H9 (cell line): ENCODE data around the gene STARD3. TPM values are rescaled to one million over a fixed set of nuclear protein-coding genes. Genes with fewer than 3 reads are reported as not detected.

Experiments
- DNase-seq: peaks from one replicate; pipeline ENCODE4 v3.0.0-alpha.2; 2017
- H2AFZ ChIP-seq: one replicate; pipeline ENCODE4 v1.6.1; 2013; ENCODE audit warnings: mild to moderate bottlenecking, low read length, control low read depth, moderate library complexity
- H2AK5ac ChIP-seq: 2 replicates; pipeline ENCODE4 v1.6.1; 2013; ENCODE audit warnings: low read length, control low read depth, mixed read lengths; ENCODE audit not compliant: insufficient read length
- H2BK120ac ChIP-seq: one replicate; pipeline ENCODE4 v1.6.1; 2013; ENCODE audit warnings: low read depth, mild to moderate bottlenecking, low read length, control low read depth, inconsistent platforms; ENCODE audit not compliant: poor library complexity, severe bottlenecking
- H2BK12ac ChIP-seq: 2 replicates; pipeline ENCODE4 v1.6.1; 2013; ENCODE audit warnings: low read length, control low read depth, mixed read lengths, low read depth; ENCODE audit not compliant: insufficient read length
- H2BK15ac ChIP-seq: 2 replicates; pipeline ENCODE4 v1.6.1; 2013; ENCODE audit warnings: low read depth, low read length, control low read depth
- H2BK20ac ChIP-seq: one replicate; pipeline ENCODE4 v1.6.1; 2013; ENCODE audit warnings: low read depth, mild to moderate bottlenecking, low read length, control low read depth, inconsistent platforms; ENCODE audit not compliant: poor library complexity, severe bottlenecking
- H2BK5ac ChIP-seq: 2 replicates; pipeline ENCODE4 v1.6.1; 2013; ENCODE audit warnings: low read length, control low read depth, mixed read lengths; ENCODE audit not compliant: insufficient read length
- H3K14ac ChIP-seq: 2 replicates; pipeline ENCODE4 v1.6.1; 2013; ENCODE audit warnings: low read length, control low read depth; ENCODE audit not compliant: insufficient read depth
- H3K18ac ChIP-seq: 2 replicates; pipeline ENCODE4 v1.6.1; 2013; ENCODE audit warnings: low read depth, mild to moderate bottlenecking, mixed read lengths, low read length, control low read depth; ENCODE audit not compliant: insufficient read length
- H3K23ac ChIP-seq: 2 replicates; pipeline ENCODE4 v1.6.1; 2013; ENCODE audit warnings: low read length, control low read depth, mixed read lengths, low read depth; ENCODE audit not compliant: insufficient read length
- H3K23me2 ChIP-seq: 2 replicates; pipeline ENCODE4 v1.6.1; 2013; ENCODE audit warnings: low read depth, mild to moderate bottlenecking, mixed read lengths, low read length, control low read depth; ENCODE audit not compliant: insufficient read length, poor library complexity, severe bottlenecking
- H3K27ac ChIP-seq: 2 replicates; pipeline ENCODE4 v1.5.1; 2013; ENCODE audit warnings: low read length, control low read depth, mixed read lengths, low read depth; ENCODE audit not compliant: insufficient read length
- H3K27me3 ChIP-seq: 2 replicates; pipeline ENCODE4 v1.6.1; 2013; ENCODE audit warnings: low read length, control low read depth, inconsistent platforms; ENCODE audit not compliant: insufficient read depth
- H3K4ac ChIP-seq: 2 replicates; pipeline ENCODE4 v1.6.1; 2013; ENCODE audit warnings: low read depth, mild to moderate bottlenecking, control low read depth, inconsistent platforms, low read length, moderate library complexity
- H3K4me1 ChIP-seq: 2 replicates; pipeline ENCODE4 v1.6.1; 2013; ENCODE audit warnings: low read length, control low read depth, inconsistent platforms; ENCODE audit not compliant: insufficient read depth
- H3K4me2 ChIP-seq: 2 replicates; pipeline ENCODE4 v1.6.1; 2013; ENCODE audit warnings: low read length, control low read depth, mixed read lengths; ENCODE audit not compliant: insufficient read length, insufficient read depth
- H3K56ac ChIP-seq: 2 replicates; pipeline ENCODE4 v1.6.1; 2013; ENCODE audit warnings: low read depth, mild to moderate bottlenecking, mixed read lengths, low read length, control low read depth; ENCODE audit not compliant: insufficient read length
- H3K79me1 ChIP-seq: 2 replicates; pipeline ENCODE4 v1.6.1; 2013; ENCODE audit warnings: low read depth, mild to moderate bottlenecking, moderate library complexity, low read length, control low read depth, inconsistent platforms; ENCODE audit not compliant: insufficient read depth, poor library complexity, severe bottlenecking
- H3K79me2 ChIP-seq: 2 replicates; pipeline ENCODE4 v1.6.1; 2013; ENCODE audit warnings: low read length, control low read depth, inconsistent platforms; ENCODE audit not compliant: insufficient read depth
- H3K9ac ChIP-seq: 2 replicates; pipeline ENCODE4 v1.6.1; 2013; ENCODE audit warnings: low read length, control low read depth, mixed read lengths; ENCODE audit not compliant: insufficient read length; ENCODE audit errors: extremely low read depth
- H3K9me3 ChIP-seq: one replicate; pipeline ENCODE4 v1.6.1; 2013; ENCODE audit warnings: low read depth, low read length, inconsistent platforms; ENCODE audit not compliant: control insufficient read depth
- H3T11ph ChIP-seq: one replicate; pipeline ENCODE4 v1.6.1; 2013; ENCODE audit warnings: mild to moderate bottlenecking, low read length, control low read depth, inconsistent platforms
- H4K20me1 ChIP-seq: one replicate; pipeline ENCODE4 v1.6.1; 2013; ENCODE audit not compliant: control insufficient read depth, insufficient read length, insufficient read depth
- H4K5ac ChIP-seq: 2 replicates; pipeline ENCODE4 v1.6.1; 2013; ENCODE audit warnings: low read depth, mild to moderate bottlenecking, mixed read lengths, low read length, control low read depth; ENCODE audit not compliant: insufficient read length
- H4K8ac ChIP-seq: replicated peaks from 2 replicates; pipeline ENCODE4 v1.6.1; 2013; ENCODE audit warnings: low read length, control low read depth, mixed read lengths, low read depth; ENCODE audit not compliant: insufficient read length
- H4K91ac ChIP-seq: 2 replicates; pipeline ENCODE4 v1.6.1; 2013; ENCODE audit warnings: low read depth, mild to moderate bottlenecking, moderate library complexity, mixed read lengths, low read length, control low read depth; ENCODE audit not compliant: insufficient read length
- H3K27ac Mint-ChIP-seq, 3 experiments: 2 replicates in 2 of 3; 3 replicates in 1 of 3; pipeline ENCODE4 v1.8.0; 2020 to 2021; ENCODE audit warnings: mixed read lengths in 3 of 3, mild to moderate bottlenecking in 1 of 3, moderate library complexity in 1 of 3
- H3K27me3 Mint-ChIP-seq: 2 replicates; pipeline ENCODE4 v1.8.0; 2021; ENCODE audit warnings: low read depth, mild to moderate bottlenecking, moderate library complexity, mixed read lengths
- H3K36me3 Mint-ChIP-seq, 3 experiments: 2 replicates in 2 of 3; 3 replicates in 1 of 3; pipeline ENCODE4 v1.8.0; 2020 to 2021; ENCODE audit warnings: low read depth in 3 of 3, mixed read lengths in 3 of 3; ENCODE audit not compliant: insufficient read depth in 1 of 3
- H3K4me1 Mint-ChIP-seq, 2 experiments: 2 replicates each; pipeline ENCODE4 v1.8.0; 2020; ENCODE audit warnings: mixed read lengths in 2 of 2
- H3K4me3 Mint-ChIP-seq, 2 experiments: 2 replicates in 1 of 2; 3 replicates in 1 of 2; pipeline ENCODE4 v1.8.0; 2020 to 2021; ENCODE audit warnings: mild to moderate bottlenecking in 2 of 2, mixed read lengths in 2 of 2, moderate library complexity in 1 of 2
- H3K9me3 Mint-ChIP-seq, 2 experiments: 2 replicates in 1 of 2; 3 replicates in 1 of 2; pipeline ENCODE4 v1.8.0; 2020; ENCODE audit warnings: mild to moderate bottlenecking in 2 of 2, mixed read lengths in 2 of 2, moderate library complexity in 1 of 2
- CTCF ChIP-seq: fragments of 200-600 bp; sonication (generic); conservative IDR thresholded peaks from 3 replicates; pipeline ENCODE4 v1.8.0; 2021; ENCODE audit warnings: antibody characterized with exemption, mild to moderate bottlenecking
- WGBS: extraction: QIAGEN DNeasy Blood & Tissue Kit; methylation state at CpG from one replicate; pipeline ENCODE4 v1.1.7; 2013; ENCODE audit warnings: missing lambda C conversion rate, low lambda C conversion rate, mixed read lengths; ENCODE audit not compliant: insufficient read length; ENCODE audit errors: extremely low coverage; 5-methylcytosine and 5-hydroxymethylcytosine counted together
- total RNA-seq: library from RNA; stranded (reverse); gene quantifications from 2 replicates; pipeline ENCODE4 v1.2.1, GENCODE V29; 2021

STARD3 gene
- total RNA-seq, 1 experiment from 2014 or later, result 51.3 TPM

- Histone ChIP-seq H2AFZ (no peak overlapping the region), H3K4ac (no peak overlapping the region), H3K4me1 (no peaks in the 10 kb centered on the region; the same call in 1 of the 2 replicates), H2BK12ac (no peak overlapping the region), H4K5ac (no peak overlapping the region), H4K20me1 (no peaks in the 10 kb centered on the region), H2BK120ac (no peak overlapping the region), H2BK5ac (no peak overlapping the region), H3K18ac (no peak overlapping the region), H3K14ac (no peak overlapping the region), H3K56ac (no peak overlapping the region), H4K91ac (no peak overlapping the region), H3K79me2 (no peaks in the 10 kb centered on the region), H3T11ph (no peak overlapping the region), H2BK20ac (no peak overlapping the region), H3K9ac (no peak overlapping the region), H2AK5ac (no peak overlapping the region), H4K8ac (no peak overlapping the region), H3K27me3 (peaks cover 94% of the 10 kb centered on the region), H3K9me3 (no peaks in the 10 kb centered on the region), H3K4me2 (peak overlapping the region; percentile 38), H3K27ac (no peak overlapping the region), H3K79me1 (no peaks in the 10 kb centered on the region), H2BK15ac (no peak overlapping the region), H3K23ac (no peak overlapping the region), H3K23me2 (peaks cover 20% of the 10 kb centered on the region)
- no CpG with 5 or more reads among the region's 31 CpGs for WGBS
- H3K27ac Mint-ChIP-seq, result no peak overlapping the region
- H3K4me1 Mint-ChIP-seq, result peaks cover 31 to 62% of the 10 kb centered on the region in 2 experiments
- no peaks in the 10 kb centered on the region; a peak in 1 of 7 replicates for H3K36me3 Mint-ChIP-seq
- H3K9me3 Mint-ChIP-seq, result peaks cover 0 to 4% of the 10 kb centered on the region in 2 experiments; a peak in 1 of 5 replicates
- H3K27me3 Mint-ChIP-seq, result peaks cover 98% of the 10 kb centered on the region
- H3K4me3 Mint-ChIP-seq, result peak overlapping the region; percentile 34 to 76; a peak in 4 of 5 replicates
- peak; percentile 71 for DNase-seq
- TF ChIP-seq CTCF, result no peak
Observed at GRCh38 chr17:39604911-39605491, 31.9 kb upstream of the STARD3 start.
